B cell (primary cell): ENCODE data around the gene MZB1.

ENCODE experiments used
- EZH2 ChIP-seq: IDR thresholded peaks from 2 replicates; pipeline ENCODE4 v1.6.1; 2012; ENCODE audit warnings: borderline replicate concordance, low read depth, mild to moderate bottlenecking, moderate library complexity, low read length; ENCODE audit not compliant: insufficient read depth, poor library complexity, severe bottlenecking
- TF ChIP-seq, protein P1 (sequence below): fragments of 200-600 bp; IDR thresholded peaks from one replicate; pipeline ENCODE4 v1.8.0; 2022; ENCODE audit warnings: antibody characterized with exemption, mild to moderate bottlenecking

DNA sequence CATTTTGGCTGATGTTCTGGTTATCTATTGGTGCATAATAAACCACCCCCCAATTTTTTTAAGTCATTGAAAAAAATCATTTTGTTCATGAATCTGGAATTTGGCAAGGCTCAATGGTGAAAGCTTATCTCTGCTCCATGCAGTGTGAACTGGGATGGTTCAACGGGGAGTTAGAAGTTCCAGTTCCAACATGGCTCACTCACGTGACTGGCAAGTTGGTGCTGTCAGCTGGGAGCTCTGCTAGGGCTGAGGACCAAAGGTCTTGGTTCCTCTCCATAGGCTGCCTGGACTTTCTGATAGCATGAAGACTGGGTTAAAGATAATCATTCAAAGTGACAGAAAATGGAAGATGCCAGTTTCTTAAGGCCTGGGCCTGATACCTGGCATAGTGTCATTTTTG is 17.2 kb upstream of the MZB1 start:
- TF ChIP-seq, protein P1, sequence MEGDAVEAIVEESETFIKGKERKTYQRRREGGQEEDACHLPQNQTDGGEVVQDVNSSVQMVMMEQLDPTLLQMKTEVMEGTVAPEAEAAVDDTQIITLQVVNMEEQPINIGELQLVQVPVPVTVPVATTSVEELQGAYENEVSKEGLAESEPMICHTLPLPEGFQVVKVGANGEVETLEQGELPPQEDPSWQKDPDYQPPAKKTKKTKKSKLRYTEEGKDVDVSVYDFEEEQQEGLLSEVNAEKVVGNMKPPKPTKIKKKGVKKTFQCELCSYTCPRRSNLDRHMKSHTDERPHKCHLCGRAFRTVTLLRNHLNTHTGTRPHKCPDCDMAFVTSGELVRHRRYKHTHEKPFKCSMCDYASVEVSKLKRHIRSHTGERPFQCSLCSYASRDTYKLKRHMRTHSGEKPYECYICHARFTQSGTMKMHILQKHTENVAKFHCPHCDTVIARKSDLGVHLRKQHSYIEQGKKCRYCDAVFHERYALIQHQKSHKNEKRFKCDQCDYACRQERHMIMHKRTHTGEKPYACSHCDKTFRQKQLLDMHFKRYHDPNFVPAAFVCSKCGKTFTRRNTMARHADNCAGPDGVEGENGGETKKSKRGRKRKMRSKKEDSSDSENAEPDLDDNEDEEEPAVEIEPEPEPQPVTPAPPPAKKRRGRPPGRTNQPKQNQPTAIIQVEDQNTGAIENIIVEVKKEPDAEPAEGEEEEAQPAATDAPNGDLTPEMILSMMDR, result no peak
- TF ChIP-seq EZH2, result no peak
